Measurements from ENCODE around the gene SPOCD1. TPM values are rescaled to one million over a fixed set of nuclear protein-coding genes. Genes with fewer than 3 reads are reported as not detected.

Gene SPOCD1
- total RNA-seq (2022; extraction: Qiagen RNA extraction; ENCODE audit: low read depth) = 3.7 to 6.4 TPM (median 4.4 TPM) in 5 replicates

GRCh38 chr1:31815752-31816500 is at the start of gene SPOCD1:
SPOCD1 (minus strand) TSS chr1:31816022; CDS start chr1:31815333, 689 bp downstream.

GRCh38 chr1:31764312-31765040 is 51.3 kb downstream of the SPOCD1 start, which contains the start of gene ADGRB2:
ADGRB2 (minus strand) TSS chr1:31764340; CDS start chr1:31757221, 7,119 bp downstream.

Other genes with a start within 250 kb of the SPOCD1 start
- 0.29 to 1.4 TPM (median 0.77 TPM) in 5 replicates for gene TINAGL1, start 239.5 kb downstream of the SPOCD1 start, total RNA-seq (2022; extraction: Qiagen RNA extraction; ENCODE audit: low read depth)
- not detected in 5 replicates for gene HCRTR1, start 198.3 kb downstream of the SPOCD1 start, total RNA-seq (2022; extraction: Qiagen RNA extraction; ENCODE audit: low read depth)
- 41.9 to 48.8 TPM (median 45.6 TPM) in 5 replicates for gene PEF1, start 171.1 kb downstream of the SPOCD1 start, total RNA-seq (2022; extraction: Qiagen RNA extraction; ENCODE audit: low read depth)
- gene COL16A1, start 112.0 kb downstream of the SPOCD1 start, total RNA-seq (2022; extraction: Qiagen RNA extraction; ENCODE audit: low read depth) = 4.9 to 5.9 TPM (median 5.2 TPM) in 5 replicates
- gene ADGRB2, start 51.7 kb downstream of the SPOCD1 start, total RNA-seq (2022; extraction: Qiagen RNA extraction; ENCODE audit: low read depth) = 4.5 to 6.1 TPM (median 5.7 TPM) in 5 replicates
- 148 to 196 TPM (median 185 TPM) in 5 replicates for gene PTP4A2, start 122.3 kb upstream of the SPOCD1 start, total RNA-seq (2022; extraction: Qiagen RNA extraction; ENCODE audit: low read depth)
- gene KHDRBS1, start 197.8 kb upstream of the SPOCD1 start, total RNA-seq (2022; extraction: Qiagen RNA extraction; ENCODE audit: low read depth) = 116 to 144 TPM (median 131 TPM) in 5 replicates

All from A549 treated with GW870086 at 1 μM for 4 hours (cell line).